ENCODE data around the gene SH3D19.
"Not testable (repeated sequence)": the region's sequence is repeated elsewhere in the genome, so short reads cannot be mapped to it uniquely, and the experiment has no call there.

SH3D19 gene

DNA sequence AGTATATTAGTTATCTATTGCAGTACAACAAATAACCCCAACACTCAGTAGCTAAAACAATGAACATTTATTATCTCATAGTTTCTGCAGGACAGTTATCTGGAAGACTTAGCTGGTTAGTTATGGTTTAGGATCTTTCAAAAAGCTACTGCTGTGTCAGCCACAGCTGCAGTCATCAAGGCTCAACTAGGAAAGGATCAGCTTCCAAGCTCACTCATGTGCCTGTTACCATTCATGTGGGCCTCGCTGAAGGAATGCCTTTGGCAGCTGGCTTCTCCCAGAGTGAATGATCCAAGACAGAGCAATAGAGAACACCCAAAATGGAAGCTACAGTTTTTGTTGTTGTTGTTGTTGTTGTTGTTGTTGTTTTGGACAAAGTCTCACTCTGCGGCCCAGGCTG is 62.0 kb downstream of the SH3D19 start:
- Histone ChIP-seq H3K36me3 (ENCODE audit: control insufficient read depth, insufficient read depth, low read length) (no peaks in the 10 kb centered on the region), H3K4me3 (ENCODE audit: low read depth, low read length) (no peak overlapping the region), H3K4me1 (ENCODE audit: control insufficient read depth, insufficient read depth, low read length) (no peaks in the 10 kb centered on the region), H3K9ac (ENCODE audit: low read depth, low read length) (no peak overlapping the region), H3K9me3 (ENCODE audit: control insufficient read depth, insufficient read depth, low read length) (no peaks in the 10 kb centered on the region), H3K27me3 (ENCODE audit: control insufficient read depth, insufficient read depth, low read length) (no peaks in the 10 kb centered on the region)

DNA sequence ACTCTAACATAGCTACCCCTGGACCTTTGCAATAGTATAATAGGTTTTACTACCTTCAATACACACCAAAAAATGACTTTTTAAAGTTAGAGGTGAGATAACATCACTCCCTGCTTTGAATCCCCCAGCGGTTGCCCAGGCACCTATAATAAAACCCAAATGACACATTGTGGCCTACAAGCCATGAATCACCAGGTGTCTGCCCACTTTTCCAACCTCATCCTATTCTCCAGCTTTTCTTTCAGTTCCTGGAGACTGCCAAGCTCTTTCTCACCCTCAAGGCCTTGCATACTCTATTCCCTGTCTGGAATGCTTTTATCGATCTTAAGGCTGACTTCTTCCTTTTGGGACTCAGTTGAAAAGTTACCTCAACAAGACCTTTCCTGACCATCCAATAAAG is 64.9 kb downstream of the SH3D19 start:
- H3K4me3 ChIP-seq (ENCODE audit: low read depth, low read length) = no peak overlapping the region
- H3K9ac ChIP-seq (ENCODE audit: low read depth, low read length) = no peak overlapping the region
- H3K27me3 ChIP-seq (ENCODE audit: control insufficient read depth, insufficient read depth, low read length) = no peaks in the 10 kb centered on the region
- no peaks in the 10 kb centered on the region for H3K36me3 ChIP-seq (ENCODE audit: control insufficient read depth, insufficient read depth, low read length)
- no peaks in the 10 kb centered on the region for H3K4me1 ChIP-seq (ENCODE audit: control insufficient read depth, insufficient read depth, low read length)
- no peaks in the 10 kb centered on the region for H3K9me3 ChIP-seq (ENCODE audit: control insufficient read depth, insufficient read depth, low read length)

DNA sequence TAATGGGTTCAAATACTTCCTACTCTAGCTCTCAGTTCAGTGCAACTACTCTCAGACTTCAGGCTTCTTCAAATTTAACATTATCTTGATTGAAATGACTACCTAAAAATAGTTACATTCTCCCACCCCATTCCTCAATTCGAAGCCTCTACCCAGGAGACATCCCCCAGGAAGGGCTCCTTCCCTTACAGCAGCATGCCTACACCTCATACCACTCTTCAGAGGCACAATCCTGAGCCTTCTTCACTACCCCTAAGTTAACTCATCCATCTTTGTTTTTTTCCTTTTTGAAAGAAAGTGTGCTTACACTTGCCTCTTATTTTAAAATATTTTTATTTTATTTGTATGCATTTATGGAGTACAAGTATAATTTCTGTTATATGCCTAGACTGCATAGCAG is 65.7 kb downstream of the SH3D19 start:
- Histone ChIP-seq H3K27me3 (ENCODE audit: control insufficient read depth, insufficient read depth, low read length) (no peaks in the 10 kb centered on the region), H3K4me3 (ENCODE audit: low read depth, low read length) (no peak overlapping the region), H3K9ac (ENCODE audit: low read depth, low read length) (no peak overlapping the region), H3K36me3 (ENCODE audit: control insufficient read depth, insufficient read depth, low read length) (no peaks in the 10 kb centered on the region), H3K4me1 (ENCODE audit: control insufficient read depth, insufficient read depth, low read length) (no peaks in the 10 kb centered on the region), H3K9me3 (ENCODE audit: control insufficient read depth, insufficient read depth, low read length) (no peaks in the 10 kb centered on the region)

DNA sequence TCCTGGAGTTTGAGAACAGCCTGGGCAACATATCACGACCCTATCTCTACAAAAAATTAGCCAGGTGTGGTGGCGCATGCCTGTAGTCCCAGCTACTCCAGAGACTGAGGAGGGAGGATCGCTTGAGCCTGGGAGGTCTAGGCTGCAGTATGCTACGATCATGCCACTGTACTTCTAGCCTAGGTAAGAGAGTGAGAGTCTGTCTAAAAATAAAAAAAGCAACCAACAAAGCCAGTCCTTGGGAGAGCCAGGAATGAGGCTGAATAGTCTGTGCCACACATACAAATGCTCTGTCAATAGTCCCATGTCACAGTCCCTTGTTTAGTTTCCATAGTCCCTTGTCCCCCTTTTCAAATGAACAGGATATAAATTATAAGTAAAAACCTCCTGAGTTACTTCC is 67.7 kb downstream of the SH3D19 start:
- Histone ChIP-seq H3K9ac (ENCODE audit: low read depth, low read length) (no peak overlapping the region), H3K4me3 (ENCODE audit: low read depth, low read length) (no peak overlapping the region), H3K27me3 (ENCODE audit: control insufficient read depth, insufficient read depth, low read length) (no peaks in the 10 kb centered on the region), H3K4me1 (ENCODE audit: control insufficient read depth, insufficient read depth, low read length) (no peaks in the 10 kb centered on the region), H3K9me3 (ENCODE audit: control insufficient read depth, insufficient read depth, low read length) (no peaks in the 10 kb centered on the region), H3K36me3 (ENCODE audit: control insufficient read depth, insufficient read depth, low read length) (no peaks in the 10 kb centered on the region)

DNA sequence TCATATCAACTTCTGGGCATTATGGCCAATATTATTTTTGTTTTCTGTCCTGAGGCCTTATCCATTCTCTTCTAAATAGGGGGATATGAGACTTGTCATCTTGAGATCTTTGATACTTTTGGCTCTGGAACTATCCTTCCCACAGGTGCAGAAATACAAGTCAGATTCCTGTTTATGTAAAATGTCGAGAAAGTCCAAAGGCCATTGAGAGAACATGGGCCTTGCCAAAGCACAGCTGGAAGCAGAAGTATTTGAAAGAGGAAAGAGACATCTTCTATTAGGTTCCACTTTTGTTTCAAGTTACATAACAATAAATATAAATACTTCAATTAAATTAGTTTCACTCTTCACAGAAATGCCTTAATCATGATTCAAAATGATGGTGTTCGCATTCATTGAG is 69.3 kb downstream of the SH3D19 start:
- no peaks in the 10 kb centered on the region for H3K9me3 ChIP-seq (ENCODE audit: control insufficient read depth, insufficient read depth, low read length)
- no peak overlapping the region for H3K4me3 ChIP-seq (ENCODE audit: low read depth, low read length)
- H3K27me3 ChIP-seq (ENCODE audit: control insufficient read depth, insufficient read depth, low read length) = no peaks in the 10 kb centered on the region
- H3K36me3 ChIP-seq (ENCODE audit: control insufficient read depth, insufficient read depth, low read length) = no peaks in the 10 kb centered on the region
- no peak overlapping the region for H3K9ac ChIP-seq (ENCODE audit: low read depth, low read length)
- no peaks in the 10 kb centered on the region for H3K4me1 ChIP-seq (ENCODE audit: control insufficient read depth, insufficient read depth, low read length)

DNA sequence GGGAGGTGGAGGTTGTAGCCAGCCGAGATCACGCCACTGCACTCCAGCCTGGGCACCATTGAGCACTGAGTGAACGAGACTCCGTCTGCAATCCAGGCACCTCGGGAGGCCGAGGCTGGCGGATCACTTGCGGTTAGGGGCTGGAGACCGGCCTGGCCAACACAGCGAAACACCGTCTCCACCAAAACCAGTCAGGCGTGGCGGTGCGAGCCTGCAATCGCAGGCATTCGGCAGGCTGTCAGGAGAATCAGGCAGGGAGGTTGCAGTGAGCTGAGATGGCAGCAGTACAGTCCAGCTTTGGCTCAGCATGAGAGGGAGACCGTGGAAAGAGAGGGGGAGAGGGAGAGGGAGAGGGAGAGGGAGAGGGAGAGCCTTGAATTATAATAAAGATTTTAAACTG is 69.7 kb downstream of the SH3D19 start:
- not testable (repeated sequence) for H3K4me1 ChIP-seq (ENCODE audit: control insufficient read depth, insufficient read depth, low read length); H3K4me3 ChIP-seq (ENCODE audit: low read depth, low read length); H3K27me3 ChIP-seq (ENCODE audit: control insufficient read depth, insufficient read depth, low read length)

DNA sequence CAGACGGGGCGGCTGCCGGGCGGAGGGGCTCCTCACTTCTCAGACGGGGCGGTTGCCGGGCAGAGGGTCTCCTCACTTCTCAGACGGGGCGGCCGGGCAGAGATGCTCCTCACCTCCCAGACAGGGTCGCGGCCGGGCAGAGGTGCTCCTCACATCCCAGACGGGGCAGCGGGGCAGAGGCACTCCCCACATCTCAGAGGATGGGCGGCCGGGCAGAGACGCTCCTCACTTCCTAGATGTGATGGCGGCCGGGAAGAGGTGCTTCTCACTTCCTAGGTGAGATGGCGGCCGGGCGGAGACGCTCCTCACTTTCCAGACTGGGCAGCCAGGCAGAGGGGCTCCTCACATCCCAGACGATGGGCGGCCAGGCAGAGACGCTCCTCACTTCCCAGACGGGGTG is 70.2 kb downstream of the SH3D19 start:
- H3K9ac ChIP-seq (ENCODE audit: low read depth, low read length); H3K4me3 ChIP-seq (ENCODE audit: low read depth, low read length); H3K4me1 ChIP-seq (ENCODE audit: control insufficient read depth, insufficient read depth, low read length); H3K36me3 ChIP-seq (ENCODE audit: control insufficient read depth, insufficient read depth, low read length); H3K27me3 ChIP-seq (ENCODE audit: control insufficient read depth, insufficient read depth, low read length); H3K9me3 ChIP-seq (ENCODE audit: control insufficient read depth, insufficient read depth, low read length): not testable (repeated sequence)

More for the DNA sequence above, 69.7 kb downstream of the SH3D19 start:
- H3K9ac ChIP-seq (ENCODE audit: low read depth, low read length); H3K36me3 ChIP-seq (ENCODE audit: control insufficient read depth, insufficient read depth, low read length); H3K9me3 ChIP-seq (ENCODE audit: control insufficient read depth, insufficient read depth, low read length): not testable (repeated sequence)

DNA sequence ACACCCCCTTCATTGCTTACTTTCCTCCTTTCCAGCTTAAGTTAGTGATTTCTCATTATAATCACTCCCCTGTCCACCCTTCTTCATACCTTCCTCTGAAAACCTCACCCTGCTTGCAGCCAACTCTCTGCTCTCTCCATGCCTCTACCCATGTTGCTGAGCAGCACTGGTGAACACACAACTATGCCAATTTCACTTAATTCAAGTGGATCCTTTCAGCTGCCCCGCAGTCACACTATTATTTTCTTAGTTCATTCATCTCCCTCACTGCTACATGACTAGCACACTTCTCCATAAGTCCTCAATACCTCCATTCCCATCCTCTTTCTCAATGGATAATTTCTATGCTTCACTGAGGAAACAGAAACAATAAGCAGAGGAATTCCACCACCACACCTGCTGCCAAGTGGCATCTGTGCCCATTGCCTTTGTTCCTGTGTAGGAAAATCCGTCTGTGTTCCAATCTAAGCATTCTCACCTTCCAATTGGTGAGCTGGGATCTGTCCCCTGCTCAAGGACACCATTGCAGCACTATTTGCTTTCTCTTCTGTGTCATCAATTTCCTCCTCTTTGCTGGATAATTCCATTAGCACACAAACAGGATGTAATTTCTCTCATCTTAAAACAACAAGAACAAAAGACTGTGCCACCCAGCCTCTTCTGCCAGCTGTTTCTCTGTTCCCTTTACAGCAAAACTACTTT is 73.7 kb downstream of the SH3D19 start:
- no peaks in the 10 kb centered on the region for H3K36me3 ChIP-seq (ENCODE audit: control insufficient read depth, insufficient read depth, low read length)
- H3K4me3 ChIP-seq (ENCODE audit: low read depth, low read length) = no peak overlapping the region
- H3K27me3 ChIP-seq (ENCODE audit: control insufficient read depth, insufficient read depth, low read length) = no peaks in the 10 kb centered on the region
- H3K9me3 ChIP-seq (ENCODE audit: control insufficient read depth, insufficient read depth, low read length) = no peaks in the 10 kb centered on the region
- peaks cover 5% of the 10 kb centered on the region for H3K4me1 ChIP-seq (ENCODE audit: control insufficient read depth, insufficient read depth, low read length)
- H3K9ac ChIP-seq (ENCODE audit: low read depth, low read length) = no peak overlapping the region

DNA sequence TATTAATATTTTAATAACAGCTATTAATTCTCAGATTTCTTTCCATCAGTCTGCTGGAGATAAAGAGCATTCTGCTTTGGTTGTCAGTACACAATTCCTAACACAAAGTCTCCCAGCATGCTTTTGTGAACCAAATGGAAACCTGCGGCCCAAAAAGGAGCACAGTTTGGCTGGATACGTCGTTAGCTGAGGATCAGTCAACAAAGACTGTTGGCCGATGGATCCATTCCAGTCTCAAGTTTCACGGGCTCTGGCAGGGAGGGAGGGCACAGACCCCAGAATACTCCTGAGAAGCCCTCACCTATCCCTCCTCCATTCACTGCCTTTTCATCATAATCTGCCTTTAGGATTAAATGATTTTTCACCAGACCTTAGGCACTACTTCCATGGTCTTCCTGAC is 74.7 kb downstream of the SH3D19 start:
- no peaks in the 10 kb centered on the region for H3K36me3 ChIP-seq (ENCODE audit: control insufficient read depth, insufficient read depth, low read length)
- H3K4me3 ChIP-seq (ENCODE audit: low read depth, low read length) = no peak overlapping the region
- peaks cover 5% of the 10 kb centered on the region for H3K4me1 ChIP-seq (ENCODE audit: control insufficient read depth, insufficient read depth, low read length)
- H3K9ac ChIP-seq (ENCODE audit: low read depth, low read length) = no peak overlapping the region
- H3K27me3 ChIP-seq (ENCODE audit: control insufficient read depth, insufficient read depth, low read length) = no peaks in the 10 kb centered on the region
- H3K9me3 ChIP-seq (ENCODE audit: control insufficient read depth, insufficient read depth, low read length) = no peaks in the 10 kb centered on the region

DNA sequence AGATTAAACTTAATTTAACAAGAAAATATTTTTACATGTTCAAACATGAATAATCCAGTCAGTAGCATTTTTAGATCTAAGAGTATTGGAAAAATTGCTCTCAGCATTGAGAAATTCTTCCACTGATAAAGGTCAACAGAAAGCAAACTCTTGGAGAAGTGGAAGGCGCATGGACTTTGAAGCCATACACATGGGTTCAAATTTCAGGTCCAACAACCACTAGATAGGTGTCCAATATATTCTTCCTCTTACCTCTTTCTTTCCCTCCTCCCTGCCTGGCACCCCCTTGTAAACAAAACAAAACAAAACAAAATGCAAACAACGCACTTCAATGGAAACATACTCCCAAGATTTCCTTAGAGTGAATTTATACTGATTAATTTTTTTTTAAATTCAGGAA is 76.9 kb downstream of the SH3D19 start:
- H3K4me1 ChIP-seq (ENCODE audit: control insufficient read depth, insufficient read depth, low read length) = peaks cover 7% of the 10 kb centered on the region
- no peaks in the 10 kb centered on the region for H3K36me3 ChIP-seq (ENCODE audit: control insufficient read depth, insufficient read depth, low read length)
- H3K9me3 ChIP-seq (ENCODE audit: control insufficient read depth, insufficient read depth, low read length) = no peaks in the 10 kb centered on the region
- H3K27me3 ChIP-seq (ENCODE audit: control insufficient read depth, insufficient read depth, low read length) = no peaks in the 10 kb centered on the region
- H3K4me3 ChIP-seq (ENCODE audit: low read depth, low read length) = no peak overlapping the region
- H3K9ac ChIP-seq (ENCODE audit: low read depth, low read length) = no peak overlapping the region

DNA sequence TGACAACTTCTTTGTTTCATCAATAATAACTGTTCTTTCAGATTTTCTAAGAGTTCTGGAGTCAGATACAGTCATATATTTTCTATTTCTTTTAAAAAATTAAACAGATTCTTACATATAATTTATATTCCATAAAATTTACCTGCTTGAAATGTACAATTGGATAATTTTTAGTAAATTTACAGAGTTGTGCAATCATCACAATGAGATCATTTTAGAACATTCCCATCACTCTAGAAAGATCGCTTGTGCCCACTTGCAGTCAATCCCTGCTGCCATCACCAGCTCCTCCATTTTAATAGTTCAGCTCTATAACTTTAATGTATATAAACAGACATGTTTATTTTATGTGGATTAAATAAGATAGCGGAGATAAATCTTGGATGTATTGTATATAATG is 78.0 kb downstream of the SH3D19 start:
- H3K9me3 ChIP-seq (ENCODE audit: control insufficient read depth, insufficient read depth, low read length) = no peaks in the 10 kb centered on the region
- H3K4me1 ChIP-seq (ENCODE audit: control insufficient read depth, insufficient read depth, low read length) = peaks cover 12% of the 10 kb centered on the region
- no peaks in the 10 kb centered on the region for H3K27me3 ChIP-seq (ENCODE audit: control insufficient read depth, insufficient read depth, low read length)
- no peak overlapping the region for H3K4me3 ChIP-seq (ENCODE audit: low read depth, low read length)
- no peak overlapping the region for H3K9ac ChIP-seq (ENCODE audit: low read depth, low read length)
- no peaks in the 10 kb centered on the region for H3K36me3 ChIP-seq (ENCODE audit: control insufficient read depth, insufficient read depth, low read length)

DNA sequence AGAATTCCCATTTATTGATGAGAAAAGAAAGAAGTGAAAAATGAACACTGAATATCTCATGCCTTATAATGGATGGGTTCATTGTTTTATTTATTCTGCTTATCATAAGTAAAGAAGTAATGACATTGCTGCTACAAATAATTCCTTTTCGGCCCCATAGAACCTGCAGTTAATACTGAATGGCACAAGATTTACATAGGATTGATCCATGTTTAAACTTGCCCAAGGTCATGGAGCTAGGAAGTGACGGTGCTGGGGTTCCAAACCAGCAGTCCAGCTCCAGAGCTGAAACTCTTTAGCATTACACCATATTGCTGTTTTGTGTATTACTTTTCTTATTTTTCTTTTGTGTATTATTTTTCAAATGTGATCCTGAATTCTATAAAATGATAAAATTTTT is 78.7 kb downstream of the SH3D19 start:
- no peaks in the 10 kb centered on the region for H3K27me3 ChIP-seq (ENCODE audit: control insufficient read depth, insufficient read depth, low read length)
- no peaks in the 10 kb centered on the region for H3K9me3 ChIP-seq (ENCODE audit: control insufficient read depth, insufficient read depth, low read length)
- H3K4me3 ChIP-seq (ENCODE audit: low read depth, low read length) = no peak overlapping the region
- H3K36me3 ChIP-seq (ENCODE audit: control insufficient read depth, insufficient read depth, low read length) = no peaks in the 10 kb centered on the region
- no peak overlapping the region for H3K9ac ChIP-seq (ENCODE audit: low read depth, low read length)
- peaks cover 12% of the 10 kb centered on the region for H3K4me1 ChIP-seq (ENCODE audit: control insufficient read depth, insufficient read depth, low read length)
